Esophagus squamous epithelium (tissue), 5 donors: ENCODE results near the gene STMN3. TPM values are rescaled to one million over a fixed set of nuclear protein-coding genes. Genes with fewer than 3 reads are reported as not detected.
"Not testable (repeated sequence)": the region's sequence is repeated elsewhere in the genome, so short reads cannot be mapped to it uniquely, and the experiment has no call there.

Experiments used
- DNase-seq: peaks from one replicate; lab custom pipeline; 2025; lab: John Stamatoyannopoulos, UW
- H3K27ac ChIP-seq, 4 donors: fragments of 200-600 bp; sonication (generic); one replicate each; pipeline ENCODE4 v1.5.1; 2016 to 2019; ENCODE audit warnings: mild to moderate bottlenecking in 1 of 4
- H3K27me3 ChIP-seq, 4 donors: fragments of 200-600 bp; sonication (generic); 1 replicate in 3 of 4; 2 replicates in 1 of 4; pipeline versions ENCODE4 v1.5.1 to v1.6.0; 2017 to 2021; ENCODE audit warnings: antibody characterized with exemption in 1 of 4
- H3K36me3 ChIP-seq, 3 donors: fragments of 200-600 bp; sonication (generic); one replicate each; pipeline ENCODE4 v1.5.1; 2016 to 2019
- H3K4me1 ChIP-seq, 3 donors: fragments of 200-600 bp; sonication (generic); one replicate each; pipeline ENCODE4 v1.5.1; 2017 to 2019
- H3K4me3 ChIP-seq, 4 donors: fragments of 200-600 bp; sonication (generic); 1 replicate in 3 of 4; 2 replicates in 1 of 4; pipeline ENCODE4 v1.5.1; 2016 to 2019; ENCODE audit warnings: mild to moderate bottlenecking in 2 of 4, moderate library complexity in 1 of 4
- H3K9me3 ChIP-seq, 3 donors: fragments of 200-600 bp; sonication (generic); one replicate each; pipeline ENCODE4 v1.5.1; 2016 to 2019
- POLR2A ChIP-seq, 4 donors: fragments of 450-650 bp; IDR thresholded peaks; one replicate each; pipeline ENCODE4 v1.6.1; 2017; ENCODE audit warnings: antibody characterized with exemption in 4 of 4, mild to moderate bottlenecking in 4 of 4, moderate library complexity in 3 of 4
- WGBS, 2 donors: methylation state at CpG; one replicate each; pipeline ENCODE4 v1.1.5; 2018; 5-methylcytosine and 5-hydroxymethylcytosine counted together
- intact Hi-C: fragments of 100-400 bp; cut with DNase I; formaldehyde crosslinking; loops from one replicate; pipeline ENCODE4 v1.15.0; 2022
- total RNA-seq, 4 donors: library from RNA; depleted of rRNA; stranded (reverse); fragments of >200 nt; gene quantifications; one replicate each; pipeline ENCODE4 v1.1.0, GENCODE V29; 2016
- TF ChIP-seq, protein P1 (sequence below), 6 experiments: fragments of 450-650 bp in 4 of 6; fragments of 200-600 bp in 2 of 6; sonication (generic) in 2 of 6; IDR thresholded peaks; one replicate each; pipeline ENCODE4 v1.5.1; 2016 to 2019; ENCODE audit warnings: antibody characterized with exemption in 6 of 6, mild to moderate bottlenecking in 4 of 6, moderate library complexity in 4 of 6
- donor health status: DM: yes; HTN: yes; CAD: no.

Gene STMN3
- total RNA-seq, 4 donors from 2014 or later: 1.9 to 8.4 (median 4.5) TPM

DNA sequence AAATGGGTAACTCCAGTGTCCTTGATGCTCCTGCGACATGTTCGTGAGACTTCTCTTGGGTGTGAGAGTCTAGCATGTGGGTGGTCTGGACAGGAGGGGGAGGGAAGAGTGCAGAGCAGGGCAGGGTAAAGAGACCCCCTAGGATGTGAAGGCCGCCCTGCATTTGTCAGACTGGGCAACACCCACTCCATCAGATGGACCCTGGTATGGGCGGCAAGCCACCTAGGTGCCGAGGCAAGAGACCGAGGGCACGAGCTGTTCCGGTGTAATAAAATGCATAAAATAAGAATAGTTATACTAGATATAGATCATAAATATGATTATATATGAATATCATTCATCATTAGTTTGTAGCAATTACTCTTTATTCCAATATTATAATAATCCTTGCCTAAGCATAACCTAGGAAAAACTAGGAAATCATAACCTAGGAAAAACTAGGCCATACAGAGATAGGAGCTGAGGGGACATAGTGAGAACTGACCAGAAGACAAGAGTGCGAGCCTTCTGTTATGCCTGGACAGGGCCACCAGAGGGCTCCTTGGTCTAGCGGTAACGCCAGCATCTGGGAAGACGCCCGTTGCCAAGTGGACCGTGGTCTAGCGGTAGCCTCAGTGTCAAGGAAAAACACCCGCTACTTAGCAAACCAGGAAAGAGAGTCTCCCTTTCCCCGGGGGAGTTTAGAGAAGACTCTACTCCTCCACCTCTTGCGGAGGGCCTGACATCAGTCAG is 39.2 kb downstream of the STMN3 start:
- DNase-seq, H3K9me3 ChIP-seq, H3K4me3 ChIP-seq, H3K27ac ChIP-seq, H3K4me1 ChIP-seq, H3K27me3 ChIP-seq, intact Hi-C loops: not testable (repeated sequence)
- TF ChIP-seq, protein P1, sequence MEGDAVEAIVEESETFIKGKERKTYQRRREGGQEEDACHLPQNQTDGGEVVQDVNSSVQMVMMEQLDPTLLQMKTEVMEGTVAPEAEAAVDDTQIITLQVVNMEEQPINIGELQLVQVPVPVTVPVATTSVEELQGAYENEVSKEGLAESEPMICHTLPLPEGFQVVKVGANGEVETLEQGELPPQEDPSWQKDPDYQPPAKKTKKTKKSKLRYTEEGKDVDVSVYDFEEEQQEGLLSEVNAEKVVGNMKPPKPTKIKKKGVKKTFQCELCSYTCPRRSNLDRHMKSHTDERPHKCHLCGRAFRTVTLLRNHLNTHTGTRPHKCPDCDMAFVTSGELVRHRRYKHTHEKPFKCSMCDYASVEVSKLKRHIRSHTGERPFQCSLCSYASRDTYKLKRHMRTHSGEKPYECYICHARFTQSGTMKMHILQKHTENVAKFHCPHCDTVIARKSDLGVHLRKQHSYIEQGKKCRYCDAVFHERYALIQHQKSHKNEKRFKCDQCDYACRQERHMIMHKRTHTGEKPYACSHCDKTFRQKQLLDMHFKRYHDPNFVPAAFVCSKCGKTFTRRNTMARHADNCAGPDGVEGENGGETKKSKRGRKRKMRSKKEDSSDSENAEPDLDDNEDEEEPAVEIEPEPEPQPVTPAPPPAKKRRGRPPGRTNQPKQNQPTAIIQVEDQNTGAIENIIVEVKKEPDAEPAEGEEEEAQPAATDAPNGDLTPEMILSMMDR (IDR thresholded peaks at IDR 0.05): peak in 4 of 6 experiments; percentile 16 to 40 (median 30)
- peaks cover 0 to 60% (median 0%) of the 10 kb centered on the region in 3 donors for H3K36me3 ChIP-seq
- WGBS, 2 donors: 83 to 87% methylated on average over 11 to 15 of the region's 18 CpGs

DNA sequence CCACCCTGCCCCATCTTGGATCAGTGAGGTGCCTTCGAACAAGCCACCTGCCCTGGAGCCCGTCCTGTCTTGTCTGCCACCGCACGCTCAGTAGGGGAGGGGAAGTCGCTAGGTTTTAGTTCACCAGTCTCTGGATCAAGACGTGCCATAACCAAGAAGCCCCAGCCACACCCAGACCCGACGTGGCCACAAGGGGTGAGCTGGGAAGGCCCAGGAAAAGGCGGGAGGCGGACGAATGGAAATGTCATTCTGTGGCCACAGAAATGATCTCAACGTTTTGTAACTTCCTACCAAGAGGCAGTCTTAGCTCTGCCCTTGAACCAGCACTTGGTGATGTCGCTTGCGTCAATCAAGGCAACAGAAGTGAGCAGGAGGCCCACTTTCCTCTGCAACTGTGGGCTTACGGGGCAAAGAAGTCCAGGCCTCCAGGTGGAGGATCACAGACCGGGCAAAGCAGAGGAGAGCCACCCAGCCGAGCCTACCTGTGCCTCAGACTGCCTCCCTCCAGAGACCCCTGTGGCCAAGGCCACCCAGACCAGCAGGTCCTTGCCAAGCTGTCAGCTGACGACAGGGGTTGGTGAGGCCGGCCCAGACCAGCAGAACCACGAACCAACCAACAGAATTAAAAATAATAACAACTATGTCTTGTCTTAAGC is 40.8 kb downstream of the STMN3 start:
- no peak overlapping the region for H3K27ac ChIP-seq
- H3K4me1 ChIP-seq: peaks cover 0 to 5% (median 0%) of the 10 kb centered on the region in 3 donors
- intact Hi-C loops: no loop called here
- H3K4me3 ChIP-seq: no peak overlapping the region
- H3K9me3 ChIP-seq: no peaks in the 10 kb centered on the region
- no peak for DNase-seq
- 63 to 67% methylated on average over 14 to 16 of the region's 20 CpGs for WGBS, 2 donors
- no peaks in the 10 kb centered on the region for H3K27me3 ChIP-seq
- TF ChIP-seq, protein P1 (IDR thresholded peaks at IDR 0.05): no peak
- no peak for TF ChIP-seq POLR2A (IDR thresholded peaks at IDR 0.05)
- H3K36me3 ChIP-seq: peaks cover 0 to 44% (median 0%) of the 10 kb centered on the region in 3 donors

DNA sequence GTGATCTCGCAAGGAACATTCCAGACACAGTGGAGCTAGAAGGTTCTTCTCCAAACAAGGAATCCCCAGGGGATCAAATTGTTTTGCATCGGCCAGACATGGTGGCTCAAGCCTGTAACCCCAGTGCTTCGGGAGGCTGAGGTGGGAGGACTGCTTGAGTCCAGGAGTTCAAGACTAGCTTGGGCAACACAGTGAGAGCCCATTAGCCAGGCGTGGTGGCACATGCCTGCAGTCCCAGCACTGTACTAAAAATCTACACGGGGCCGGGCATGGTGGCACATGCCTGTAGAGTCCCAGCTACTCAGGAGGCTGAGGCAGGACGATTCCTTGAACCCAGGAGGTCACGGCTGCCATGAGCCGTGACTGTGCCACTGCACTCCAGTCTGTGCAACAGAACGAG is 41.6 kb downstream of the STMN3 start:
- DNase-seq: no peak
- Histone ChIP-seq H3K4me3 (no peak overlapping the region), H3K27me3 (no peaks in the 10 kb centered on the region), H3K27ac (no peak overlapping the region), H3K4me1 (peaks cover 0 to 5% (median 0%) of the 10 kb centered on the region in 3 donors), H3K9me3 (no peaks in the 10 kb centered on the region), H3K36me3 (peaks cover 0 to 38% (median 0%) of the 10 kb centered on the region in 3 donors)
- TF ChIP-seq POLR2A (IDR thresholded peaks at IDR 0.05): no peak
- TF ChIP-seq, protein P1 (IDR thresholded peaks at IDR 0.05): no peak
- WGBS, 2 donors: 79 to 89% methylated on average over 3 to 8 of the region's 10 CpGs
- intact Hi-C loops: no loop called here

DNA sequence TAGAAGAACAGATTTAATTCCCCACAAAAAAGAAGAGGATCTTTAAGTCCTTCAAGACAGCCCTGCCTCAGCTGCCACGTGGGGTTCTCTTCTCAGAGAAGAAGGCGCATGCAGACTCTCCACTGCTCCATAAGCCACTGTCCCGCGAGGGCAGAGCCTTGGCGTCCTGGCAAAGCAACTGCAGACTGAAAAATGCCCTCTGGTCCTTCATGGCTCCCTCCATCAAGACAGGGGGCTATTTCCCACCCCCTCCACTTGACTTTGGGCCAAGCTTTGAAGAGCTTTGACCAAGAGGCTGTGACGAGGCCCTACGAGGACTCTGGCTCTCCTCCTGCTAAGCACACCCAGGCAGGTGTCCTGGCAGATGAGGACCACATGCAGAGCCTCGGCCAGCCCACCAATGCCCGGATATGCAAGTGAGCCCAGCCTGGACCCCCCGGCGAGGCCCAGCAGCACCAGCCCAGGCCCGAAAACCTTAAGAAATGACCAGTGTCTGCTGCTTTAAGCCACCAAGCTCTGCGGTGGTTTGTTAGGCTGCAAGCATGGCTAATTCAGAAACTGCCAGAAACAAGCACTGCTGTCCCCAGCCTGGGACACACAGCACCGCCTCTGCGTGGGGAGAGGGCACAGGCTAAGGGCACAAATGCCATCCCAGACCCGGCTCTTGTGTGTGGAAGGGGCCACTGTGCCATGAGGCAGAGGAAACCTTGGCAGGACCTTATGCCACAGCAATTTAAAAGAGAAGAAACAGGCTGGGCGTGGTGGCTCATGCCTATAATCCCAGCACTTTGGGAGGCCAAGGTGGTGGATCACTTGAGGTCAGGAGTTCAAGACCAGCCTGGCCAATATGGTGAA is 42.4 kb downstream of the STMN3 start:
- H3K27ac ChIP-seq: no peak overlapping the region
- 82 to 86% methylated on average over 7 to 11 of the region's 17 CpGs for WGBS, 2 donors
- peaks cover 0 to 31% (median 0%) of the 10 kb centered on the region in 3 donors for H3K36me3 ChIP-seq
- no peaks in the 10 kb centered on the region for H3K9me3 ChIP-seq
- H3K4me1 ChIP-seq: peaks cover 0 to 5% (median 0%) of the 10 kb centered on the region in 3 donors
- DNase-seq: no peak
- intact Hi-C loops: no loop called here
- no peak overlapping the region for H3K4me3 ChIP-seq
- no peaks in the 10 kb centered on the region for H3K27me3 ChIP-seq
- TF ChIP-seq POLR2A (IDR thresholded peaks at IDR 0.05): no peak
- TF ChIP-seq, protein P1 (IDR thresholded peaks at IDR 0.05): no peak
